Fibroblast of lung (primary cell): Measurements from ENCODE around the gene UBE2U.

Experiments used
- CTCF ChIP-seq, 2 donors: IDR thresholded peaks in 1 of 2; conservative IDR thresholded peaks in 1 of 2; 1 replicate in 1 of 2; 2 replicates in 1 of 2; pipeline ENCODE4 v1.5.1; 2011 to 2012; ENCODE audit warnings: low read length in 2 of 2, control low read depth in 1 of 2, inconsistent platforms in 1 of 2, low read depth in 1 of 2, mild to moderate bottlenecking in 1 of 2
- EZH2 ChIP-seq: IDR thresholded peaks from 2 replicates; pipeline ENCODE4 v1.5.1; 2012; ENCODE audit warnings: low read length, control low read depth, mild to moderate bottlenecking; ENCODE audit errors: missing control alignments

DNA sequence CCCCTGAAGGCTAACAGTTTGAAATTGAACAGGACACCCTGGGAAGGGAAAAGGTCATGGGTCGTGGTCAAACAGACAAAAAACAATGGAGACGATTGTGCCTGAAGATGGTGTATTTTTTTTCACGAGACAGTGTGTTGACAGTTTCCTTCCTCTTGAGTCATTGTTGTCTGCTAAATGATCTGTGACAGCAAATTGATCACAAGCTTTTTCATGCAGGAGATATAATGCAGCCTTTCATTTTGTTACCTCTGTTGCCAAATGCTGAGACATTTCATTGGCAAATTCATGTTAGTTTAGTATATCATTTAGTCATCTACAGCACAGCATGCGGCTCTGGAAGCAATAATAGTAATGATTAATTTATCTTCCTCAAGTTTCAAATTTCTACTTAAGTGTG lies 27.7 kb downstream of the UBE2U start:
- no peak for TF ChIP-seq CTCF (conservative IDR thresholded peaks at IDR 0.05 in 1 of 2, IDR thresholded peaks at IDR 0.05 in 1 of 2; ENCODE audit: low read depth in 1 of 2, low read length in 2 of 2)
- TF ChIP-seq EZH2, result no peak
